ENCODE measurements around the gene MOB3B.

GRCh38 chr9:27372615-27373014, 157.0 kb downstream of the MOB3B start:
- TF ChIP-seq CTCF (IDR thresholded peaks at IDR 0.05): no peak
- TF ChIP-seq POLR2A (IDR thresholded peaks at IDR 0.05): no peak
